GM12878 (cell line): ENCODE results near the gene IRF6.

Experiments used
- BRCA1 ChIP-seq: IDR thresholded peaks from 2 replicates; pipeline ENCODE4 v1.6.1; 2011; ENCODE audit warnings: low read depth, low read length, improper control_type of control experiment
- CEBPB ChIP-seq, 2 experiments: fragments of 150-350 bp in 1 of 2; IDR thresholded peaks; 2 replicates each; pipeline ENCODE4 v1.6.1; 2012 to 2014; ENCODE audit warnings: low read depth in 2 of 2, low read length in 2 of 2, borderline replicate concordance in 1 of 2, inconsistent platforms in 1 of 2
- CTCF ChIP-seq, 3 experiments: IDR thresholded peaks in 2 of 3; conservative IDR thresholded peaks in 1 of 3; 2 replicates each; pipeline ENCODE4 v1.5.1; 2011; ENCODE audit warnings: low read depth in 3 of 3, low read length in 3 of 3, mild to moderate bottlenecking in 3 of 3, control low read depth in 2 of 3, moderate library complexity in 2 of 3, inconsistent platforms in 1 of 3, mixed read lengths in 1 of 3; ENCODE audit not compliant: control insufficient read depth in 2 of 3, insufficient read depth in 1 of 3; ENCODE audit errors: extremely low read depth in 1 of 3
- EGR1 ChIP-seq, 2 experiments: IDR thresholded peaks; 1 replicate in 1 of 2; 2 replicates in 1 of 2; pipeline ENCODE4 v1.6.1; 2011 to 2012; ENCODE audit warnings: low read depth in 2 of 2, low read length in 2 of 2, borderline replicate concordance in 1 of 2, mild to moderate bottlenecking in 1 of 2, moderate library complexity in 1 of 2
- EP300 ChIP-seq, 2 experiments: fragments of 150-350 bp in 1 of 2; IDR thresholded peaks; 2 replicates each; pipeline ENCODE4 v1.6.1; 2011 to 2012; ENCODE audit warnings: low read depth in 2 of 2, low read length in 2 of 2, borderline replicate concordance in 1 of 2, improper control_type of control experiment in 1 of 2, inconsistent platforms in 1 of 2; ENCODE audit not compliant: control insufficient read depth in 1 of 2
- JUND ChIP-seq: IDR thresholded peaks from 2 replicates; pipeline ENCODE4 v1.6.1; 2012; ENCODE audit warnings: low read depth, mild to moderate bottlenecking, low read length, improper control_type of control experiment, moderate library complexity
- NFYA ChIP-seq: IDR thresholded peaks from 2 replicates; pipeline ENCODE4 v1.6.1; 2011; ENCODE audit warnings: low read depth, mild to moderate bottlenecking, low read length, improper control_type of control experiment, borderline replicate concordance
- NFYB ChIP-seq: IDR thresholded peaks from 2 replicates; pipeline ENCODE4 v1.6.1; 2011; ENCODE audit warnings: low read depth, mild to moderate bottlenecking, low read length, improper control_type of control experiment, moderate library complexity; ENCODE audit not compliant: insufficient read depth
- PAX8 ChIP-seq: fragments of 450-650 bp; IDR thresholded peaks from 2 replicates; pipeline ENCODE4 v1.6.1; 2017; ENCODE audit warnings: mild to moderate bottlenecking, moderate library complexity
- POLR2A ChIP-seq: IDR thresholded peaks from 2 replicates; pipeline ENCODE4 v1.6.1; 2011; ENCODE audit warnings: low read depth, mild to moderate bottlenecking, low read length
- POLR2AphosphoS5 ChIP-seq: IDR thresholded peaks from 2 replicates; pipeline ENCODE4 v1.6.1; 2011; ENCODE audit warnings: mild to moderate bottlenecking, low read length, inconsistent platforms
- USF2 ChIP-seq: IDR thresholded peaks from 2 replicates; pipeline ENCODE4 v1.6.1; 2011; ENCODE audit warnings: low read depth, low read length, improper control_type of control experiment, borderline replicate concordance
- ZBTB33 ChIP-seq: fragments of 450-650 bp; IDR thresholded peaks from 2 replicates; pipeline ENCODE4 v1.6.1; 2017; ENCODE audit warnings: mild to moderate bottlenecking
- ZNF384 ChIP-seq: IDR thresholded peaks from 2 replicates; pipeline ENCODE4 v1.6.1; 2012; ENCODE audit warnings: low read depth, mild to moderate bottlenecking, low read length, improper control_type of control experiment, borderline replicate concordance

GRCh38 chr1:209738270-209738669 lies 67.7 kb downstream of the IRF6 start:
- no peak for TF ChIP-seq USF2
- TF ChIP-seq CEBPB (IDR thresholded peaks at IDR 0.05; ENCODE audit: borderline replicate concordance in 1 of 2, low read depth in 2 of 2, low read length in 2 of 2): no peak
- no peak for TF ChIP-seq POLR2A
- no peak for TF ChIP-seq POLR2AphosphoS5
- TF ChIP-seq NFYB: no peak
- no peak for TF ChIP-seq NFYA
- TF ChIP-seq ZNF384: no peak
- no peak for TF ChIP-seq JUND
- no peak for TF ChIP-seq EP300 (IDR thresholded peaks at IDR 0.05; ENCODE audit: borderline replicate concordance in 1 of 2, control insufficient read depth in 1 of 2, low read depth in 2 of 2, low read length in 2 of 2)
- TF ChIP-seq EGR1 (IDR thresholded peaks at IDR 0.05; ENCODE audit: borderline replicate concordance in 1 of 2, low read depth in 2 of 2, low read length in 2 of 2): no peak
- no peak for TF ChIP-seq BRCA1
- TF ChIP-seq PAX8: no peak
- TF ChIP-seq CTCF (IDR thresholded peaks at IDR 0.05 in 2 of 3, conservative IDR thresholded peaks at IDR 0.05 in 1 of 3; ENCODE audit: control insufficient read depth in 2 of 3, extremely low read depth in 1 of 3, insufficient read depth in 1 of 3, low read depth in 3 of 3, low read length in 3 of 3): no peak
- no peak for TF ChIP-seq ZBTB33
